SK-N-SH (cell line): Measurements from ENCODE around the gene TRIM23.

Source experiments
- FOXM1 ChIP-seq: IDR thresholded peaks from 2 replicates; pipeline ENCODE4 v1.4.0; 2012; ENCODE audit warnings: low read depth, mild to moderate bottlenecking
- GABPA ChIP-seq: IDR thresholded peaks from 2 replicates; pipeline ENCODE4 v1.4.0; 2012; ENCODE audit warnings: low read depth, mild to moderate bottlenecking
- POLR2AphosphoS5 ChIP-seq: IDR thresholded peaks from 2 replicates; pipeline ENCODE4 v1.6.1; 2012; ENCODE audit warnings: low read depth, low read length
- TAF1 ChIP-seq: IDR thresholded peaks from 2 replicates; pipeline ENCODE4 v1.6.1; 2012; ENCODE audit warnings: low read depth, mild to moderate bottlenecking, low read length, moderate library complexity, borderline replicate concordance
- TF ChIP-seq, protein P1 (sequence below): IDR thresholded peaks from 2 replicates; pipeline ENCODE4 v1.4.0; 2012; ENCODE audit warnings: low read depth, borderline replicate concordance
- TF ChIP-seq, protein P2 (sequence below): fragments of 200-600 bp; sonication (generic); IDR thresholded peaks from 2 replicates; pipeline ENCODE4 v1.6.1; 2017; ENCODE audit warnings: antibody characterized with exemption, mild to moderate bottlenecking, moderate library complexity
- TF ChIP-seq, protein P3 (sequence below): IDR thresholded peaks from 2 replicates; pipeline ENCODE4 v1.4.0; 2012; ENCODE audit warnings: low read depth
- TF ChIP-seq, protein P4 (sequence below): fragments of 150-350 bp; IDR thresholded peaks from 2 replicates; pipeline ENCODE4 v1.6.1; 2017; ENCODE audit warnings: antibody characterized with exemption, low read length, low read depth, borderline replicate concordance

DNA sequence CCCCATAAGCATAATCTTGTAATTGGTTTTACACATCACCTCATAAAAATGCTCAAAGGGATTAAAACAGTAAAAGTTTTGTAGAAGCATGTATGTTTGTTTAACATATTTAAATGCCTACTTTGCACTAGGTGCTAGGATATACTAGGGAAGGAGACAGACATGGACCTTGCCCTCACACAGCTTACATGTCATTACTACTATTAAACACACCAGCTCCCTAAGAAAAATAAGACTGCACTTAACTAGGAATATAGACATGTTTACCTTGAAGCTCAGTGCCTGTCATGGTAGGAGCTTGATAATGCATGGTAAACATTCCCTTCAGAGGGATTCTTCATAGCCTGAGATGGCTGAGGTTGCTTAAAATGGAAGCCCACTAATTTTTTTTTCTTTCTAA is 6.8 kb upstream of the TRIM23 start:
- no peak for TF ChIP-seq POLR2AphosphoS5
- TF ChIP-seq, protein P1, sequence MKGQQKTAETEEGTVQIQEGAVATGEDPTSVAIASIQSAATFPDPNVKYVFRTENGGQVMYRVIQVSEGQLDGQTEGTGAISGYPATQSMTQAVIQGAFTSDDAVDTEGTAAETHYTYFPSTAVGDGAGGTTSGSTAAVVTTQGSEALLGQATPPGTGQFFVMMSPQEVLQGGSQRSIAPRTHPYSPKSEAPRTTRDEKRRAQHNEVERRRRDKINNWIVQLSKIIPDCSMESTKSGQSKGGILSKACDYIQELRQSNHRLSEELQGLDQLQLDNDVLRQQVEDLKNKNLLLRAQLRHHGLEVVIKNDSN, result no peak
- TF ChIP-seq, protein P2, sequence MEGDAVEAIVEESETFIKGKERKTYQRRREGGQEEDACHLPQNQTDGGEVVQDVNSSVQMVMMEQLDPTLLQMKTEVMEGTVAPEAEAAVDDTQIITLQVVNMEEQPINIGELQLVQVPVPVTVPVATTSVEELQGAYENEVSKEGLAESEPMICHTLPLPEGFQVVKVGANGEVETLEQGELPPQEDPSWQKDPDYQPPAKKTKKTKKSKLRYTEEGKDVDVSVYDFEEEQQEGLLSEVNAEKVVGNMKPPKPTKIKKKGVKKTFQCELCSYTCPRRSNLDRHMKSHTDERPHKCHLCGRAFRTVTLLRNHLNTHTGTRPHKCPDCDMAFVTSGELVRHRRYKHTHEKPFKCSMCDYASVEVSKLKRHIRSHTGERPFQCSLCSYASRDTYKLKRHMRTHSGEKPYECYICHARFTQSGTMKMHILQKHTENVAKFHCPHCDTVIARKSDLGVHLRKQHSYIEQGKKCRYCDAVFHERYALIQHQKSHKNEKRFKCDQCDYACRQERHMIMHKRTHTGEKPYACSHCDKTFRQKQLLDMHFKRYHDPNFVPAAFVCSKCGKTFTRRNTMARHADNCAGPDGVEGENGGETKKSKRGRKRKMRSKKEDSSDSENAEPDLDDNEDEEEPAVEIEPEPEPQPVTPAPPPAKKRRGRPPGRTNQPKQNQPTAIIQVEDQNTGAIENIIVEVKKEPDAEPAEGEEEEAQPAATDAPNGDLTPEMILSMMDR, result no peak
- TF ChIP-seq TAF1, result no peak
- TF ChIP-seq, protein P3, sequence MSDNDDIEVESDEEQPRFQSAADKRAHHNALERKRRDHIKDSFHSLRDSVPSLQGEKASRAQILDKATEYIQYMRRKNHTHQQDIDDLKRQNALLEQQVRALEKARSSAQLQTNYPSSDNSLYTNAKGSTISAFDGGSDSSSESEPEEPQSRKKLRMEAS, result no peak
- no peak for TF ChIP-seq FOXM1
- TF ChIP-seq, protein P4, sequence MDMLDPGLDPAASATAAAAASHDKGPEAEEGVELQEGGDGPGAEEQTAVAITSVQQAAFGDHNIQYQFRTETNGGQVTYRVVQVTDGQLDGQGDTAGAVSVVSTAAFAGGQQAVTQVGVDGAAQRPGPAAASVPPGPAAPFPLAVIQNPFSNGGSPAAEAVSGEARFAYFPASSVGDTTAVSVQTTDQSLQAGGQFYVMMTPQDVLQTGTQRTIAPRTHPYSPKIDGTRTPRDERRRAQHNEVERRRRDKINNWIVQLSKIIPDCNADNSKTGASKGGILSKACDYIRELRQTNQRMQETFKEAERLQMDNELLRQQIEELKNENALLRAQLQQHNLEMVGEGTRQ, result no peak
- no peak for TF ChIP-seq GABPA
